Keratinocyte (primary cell): ENCODE data around the gene SSTR5. TPM values are rescaled to one million over a fixed set of nuclear protein-coding genes. Genes with fewer than 3 reads are reported as not detected.

ENCODE experiments used
- DNase-seq: peaks from one replicate; pipeline ENCODE4 v3.0.0-alpha.2; 2011; ENCODE audit warnings: low read depth, missing footprints, low spot score
- FAIRE-seq: peaks from 2 replicates; lab custom pipeline; 2011; peaks lifted over from hg19 to GRCh38; lab: Jason Lieb, UNC
- H2AFZ ChIP-seq: 2 replicates; pipeline ENCODE4 v1.6.0; 2012; ENCODE audit warnings: low read length, control low read depth, inconsistent platforms; ENCODE audit not compliant: control insufficient read depth
- H3K27ac ChIP-seq: 2 replicates; pipeline ENCODE4 v1.5.1; 2011; ENCODE audit warnings: low read length; ENCODE audit not compliant: control insufficient read depth, insufficient read depth
- H3K27me3 ChIP-seq: 3 replicates; pipeline ENCODE4 v1.6.0; 2011; ENCODE audit warnings: low read length; ENCODE audit not compliant: control insufficient read depth, insufficient read depth; ENCODE audit errors: extremely low read depth
- H3K36me3 ChIP-seq, 2 experiments: 2 replicates in 1 of 2; 3 replicates in 1 of 2; pipeline ENCODE4 v1.5.1; 2011; ENCODE audit warnings: low read length in 2 of 2, mild to moderate bottlenecking in 1 of 2; ENCODE audit not compliant: control insufficient read depth in 2 of 2, insufficient read depth in 2 of 2; ENCODE audit errors: extremely low read depth in 1 of 2
- H3K4me1 ChIP-seq: 3 replicates; pipeline ENCODE4 v1.5.1; 2011; ENCODE audit warnings: low read length; ENCODE audit not compliant: control insufficient read depth, insufficient read depth; ENCODE audit errors: extremely low read depth
- H3K4me2 ChIP-seq: 3 replicates; pipeline ENCODE4 v1.6.0; 2011; ENCODE audit warnings: low read depth, low read length; ENCODE audit not compliant: control insufficient read depth, insufficient read depth; ENCODE audit errors: extremely low read depth
- H3K4me3 ChIP-seq, 3 experiments: fragments of 200-600 bp in 1 of 3; sonication (generic) in 1 of 3; 2 replicates in 2 of 3; 3 replicates in 1 of 3; pipeline ENCODE4 v1.5.1; 2011 to 2016; ENCODE audit warnings: low read length in 3 of 3, mild to moderate bottlenecking in 3 of 3, control low read depth in 2 of 3, inconsistent platforms in 1 of 3, low read depth in 1 of 3, mixed read lengths in 1 of 3, mixed run types in 1 of 3, moderate library complexity in 1 of 3; ENCODE audit not compliant: control insufficient read depth in 2 of 3, insufficient read depth in 2 of 3; ENCODE audit errors: extremely low read depth in 1 of 3
- H3K79me2 ChIP-seq: 2 replicates; pipeline ENCODE4 v1.6.0; 2012; ENCODE audit warnings: low read length; ENCODE audit not compliant: control insufficient read depth, insufficient read depth
- H3K9ac ChIP-seq: 3 replicates; pipeline ENCODE4 v1.6.0; 2011; ENCODE audit warnings: low read length; ENCODE audit not compliant: control insufficient read depth, insufficient read depth; ENCODE audit errors: extremely low read depth
- H3K9me1 ChIP-seq: 3 replicates; pipeline ENCODE4 v1.6.0; 2011; ENCODE audit warnings: low read length; ENCODE audit not compliant: control insufficient read depth, insufficient read depth; ENCODE audit errors: extremely low read depth
- H3K9me3 ChIP-seq: 2 replicates; pipeline ENCODE4 v1.5.1; 2012; ENCODE audit warnings: low read depth, low read length; ENCODE audit not compliant: control insufficient read depth
- H4K20me1 ChIP-seq: 3 replicates; pipeline ENCODE4 v1.6.0; 2011; ENCODE audit warnings: low read length; ENCODE audit not compliant: control insufficient read depth, insufficient read depth; ENCODE audit errors: extremely low read depth
- CTCF ChIP-seq, 3 experiments: IDR thresholded peaks in 1 of 3; conservative IDR thresholded peaks in 1 of 3; optimal IDR thresholded peaks in 1 of 3; 2 replicates in 2 of 3; 3 replicates in 1 of 3; pipeline versions ENCODE3 to v1.5.1; 2011; ENCODE audit warnings: low read length in 3 of 3, mild to moderate bottlenecking in 3 of 3, moderate library complexity in 2 of 3, control low read depth in 1 of 3, inconsistent platforms in 1 of 3; ENCODE audit not compliant: insufficient read depth in 2 of 3; ENCODE audit errors: extremely low read depth in 1 of 3
- EZH2 ChIP-seq: IDR thresholded peaks from one replicate; pipeline ENCODE4 v1.6.1; 2012; ENCODE audit warnings: inconsistent platforms, mild to moderate bottlenecking, low read length, moderate library complexity
- dilution Hi-C: fragments of 300-500 bp; cut with MboI; formaldehyde crosslinking; loops from one replicate; pipeline ENCODE4 v1.7.0; 2020; ENCODE audit warnings: low sequenced_read_pairs; ENCODE audit not compliant: extremely low pct_ligation_motif_present
- polyA plus RNA-seq, 5 experiments: library from polyadenylated mRNA; depleted of rRNA in 3 of 5; stranded (reverse) in 3 of 5; stranded (forward) in 1 of 5; unstranded in 1 of 5; fragments of >200 nt; gene quantifications; 1 replicate in 1 of 5; 2 replicates in 3 of 5; 3 replicates in 1 of 5; pipeline versions ENCODE4 v1.2.1 to v1.2.3, GENCODE V29; 2011 to 2012; ENCODE audit warnings: missing spikeins in 2 of 5, low read depth in 1 of 5, low replicate concordance in 1 of 5

Gene SSTR5
- polyA plus RNA-seq, 1 donor (not counting 4 experiments of a cell fraction or from before 2014, with no cell fraction given): not detected

- H3K4me1 ChIP-seq: no peaks in the 10 kb centered on the region
- H3K9me3 ChIP-seq: no peaks in the 10 kb centered on the region
- no peak overlapping the region for H3K9ac ChIP-seq
- H3K27me3 ChIP-seq: peaks cover 35% of the 10 kb centered on the region
- H3K27ac ChIP-seq: no peak overlapping the region
- H4K20me1 ChIP-seq: no peaks in the 10 kb centered on the region
- dilution Hi-C loops: no loop called here
- DNase-seq (no peak), FAIRE-seq (no peak)
- no peak for TF ChIP-seq CTCF (optimal IDR thresholded peaks at IDR 0.05 in 1 of 3, IDR thresholded peaks at IDR 0.05 in 1 of 3, conservative IDR thresholded peaks at IDR 0.05 in 1 of 3; ENCODE audit: extremely low read depth in 1 of 3, insufficient read depth in 2 of 3, low read length in 3 of 3)
- no peak for TF ChIP-seq EZH2
- no peak overlapping the region for H3K4me3 ChIP-seq
- no peak overlapping the region for H3K4me2 ChIP-seq
- H3K9me1 ChIP-seq: no peaks in the 10 kb centered on the region
- no peaks in the 10 kb centered on the region for H3K79me2 ChIP-seq
- H2AFZ ChIP-seq: no peak overlapping the region
- no peaks in the 10 kb centered on the region for H3K36me3 ChIP-seq
Observed at GRCh38 chr16:1099189-1100083, 26.9 kb downstream of the SSTR5 start.

- dilution Hi-C loops: no loop called here
- TF ChIP-seq EZH2: no peak
- no peak for TF ChIP-seq CTCF (optimal IDR thresholded peaks at IDR 0.05 in 1 of 3, IDR thresholded peaks at IDR 0.05 in 1 of 3, conservative IDR thresholded peaks at IDR 0.05 in 1 of 3; ENCODE audit: extremely low read depth in 1 of 3, insufficient read depth in 2 of 3, low read length in 3 of 3)
Observed at GRCh38 chr16:1100084-1100800, 27.7 kb downstream of the SSTR5 start.

More at GRCh38 chr16:1100084-1100800, 27.7 kb downstream of the SSTR5 start:
- no peak overlapping the region for H3K4me2 ChIP-seq
- H3K27ac ChIP-seq: no peak overlapping the region
- no peak overlapping the region for H3K9ac ChIP-seq
- FAIRE-seq: no peak
- no peaks in the 10 kb centered on the region for H3K79me2 ChIP-seq
- H3K9me1 ChIP-seq: no peaks in the 10 kb centered on the region
- no peaks in the 10 kb centered on the region for H4K20me1 ChIP-seq
- no peaks in the 10 kb centered on the region for H3K36me3 ChIP-seq
- H3K9me3 ChIP-seq: no peaks in the 10 kb centered on the region
- no peak overlapping the region for H3K4me3 ChIP-seq
- H3K4me1 ChIP-seq: no peaks in the 10 kb centered on the region
- H3K27me3 ChIP-seq: peaks cover 43% of the 10 kb centered on the region
- no peak overlapping the region for H2AFZ ChIP-seq
- DNase-seq: no peak
